Endothelial cell of umbilical vein (primary cell): Measurements from ENCODE around the gene KCNIP1. TPM values are rescaled to one million over a fixed set of nuclear protein-coding genes. Genes with fewer than 3 reads are reported as not detected.

Experiments used
- BruUV-seq: library from RNA; stranded (reverse); fragments of 400-500 nt; replicated peaks from 2 replicates; lab custom pipeline; 2021; lab: Mats Ljungman, UMichigan
- CTCF ChIA-PET: fragments of 300-600, 350-600 bp; sonication (Branson Sonifier 250); formaldehyde crosslinking; loops from one replicate; lab custom pipeline; 2021; ENCODE audit warnings: antibody characterized with exemption, inconsistent platforms; lab: Charles Lee
- POLR2A ChIA-PET: fragments of 300-600, 350-600 bp; sonication (Branson Sonifier 250); formaldehyde crosslinking; loops from one replicate; lab custom pipeline; 2021; ENCODE audit warnings: antibody characterized with exemption, inconsistent platforms; lab: Charles Lee
- DNase-seq: peaks from one replicate; pipeline ENCODE4 v3.0.0-alpha.2; 2011; ENCODE audit warnings: low read depth, low spot score
- FAIRE-seq: peaks from 2 replicates; lab custom pipeline; 2011; peaks lifted over from hg19 to GRCh38; lab: Jason Lieb, UNC
- H2AFZ ChIP-seq: 2 replicates; pipeline ENCODE4 v1.6.0; 2012; ENCODE audit warnings: low read depth, low read length, control low read depth, inconsistent platforms
- H3K27ac ChIP-seq: 2 replicates; pipeline ENCODE4 v1.5.1; 2011; ENCODE audit warnings: low read depth, mild to moderate bottlenecking, control low read depth, low read length, moderate library complexity; ENCODE audit not compliant: insufficient read depth
- H3K27me3 ChIP-seq, 2 experiments: 2 replicates each; pipeline versions ENCODE4 v1.6.0 to v1.6.1; 2011; ENCODE audit warnings: low read length in 2 of 2, mixed read lengths in 1 of 2; ENCODE audit not compliant: control insufficient read depth in 2 of 2, insufficient read depth in 2 of 2
- H3K36me3 ChIP-seq, 2 experiments: 2 replicates in 1 of 2; 3 replicates in 1 of 2; pipeline ENCODE4 v1.5.1; 2011; ENCODE audit warnings: low read length in 2 of 2, mild to moderate bottlenecking in 1 of 2, moderate library complexity in 1 of 2; ENCODE audit not compliant: control insufficient read depth in 2 of 2, insufficient read depth in 2 of 2; ENCODE audit errors: extremely low read depth in 1 of 2
- H3K4me1 ChIP-seq: 3 replicates; pipeline ENCODE4 v1.5.1; 2011; ENCODE audit warnings: mild to moderate bottlenecking, low read length; ENCODE audit not compliant: control insufficient read depth, insufficient read depth; ENCODE audit errors: extremely low read depth
- H3K4me2 ChIP-seq: 2 replicates; pipeline ENCODE4 v1.6.1; 2011; ENCODE audit warnings: low read length, control low read depth, mixed read lengths; ENCODE audit not compliant: insufficient read depth
- H3K4me3 ChIP-seq, 3 experiments: fragments of 200-600 bp in 1 of 3; sonication (generic), shearing (Covaris generic) in 1 of 3; replicated peaks in 1 of 3; 2 replicates each; pipeline ENCODE4 v1.5.1; 2011 to 2016; ENCODE audit warnings: control low read depth in 3 of 3, low read length in 3 of 3, mild to moderate bottlenecking in 2 of 3, inconsistent platforms in 1 of 3, low read depth in 1 of 3, moderate library complexity in 1 of 3; ENCODE audit not compliant: insufficient read depth in 1 of 3
- H3K79me2 ChIP-seq: 2 replicates; pipeline ENCODE4 v1.6.0; 2012; ENCODE audit warnings: low read length, inconsistent platforms; ENCODE audit not compliant: control insufficient read depth, insufficient read depth
- H3K9ac ChIP-seq: replicated peaks from 2 replicates; pipeline ENCODE3; 2011; ENCODE audit warnings: low read length, control low read depth; ENCODE audit not compliant: insufficient read depth; ENCODE audit errors: extremely low read depth
- H3K9me1 ChIP-seq: replicated peaks from 3 replicates; pipeline ENCODE4 v1.6.0; 2011; ENCODE audit warnings: mild to moderate bottlenecking, low read length; ENCODE audit not compliant: control insufficient read depth, insufficient read depth; ENCODE audit errors: extremely low read depth
- H3K9me3 ChIP-seq: replicated peaks from 2 replicates; pipeline ENCODE4 v1.5.1; 2012; ENCODE audit warnings: low read length, inconsistent platforms; ENCODE audit not compliant: control insufficient read depth, insufficient read depth
- H4K20me1 ChIP-seq: replicated peaks from 2 replicates; pipeline ENCODE3; 2011; ENCODE audit warnings: mild to moderate bottlenecking, low read length; ENCODE audit not compliant: control insufficient read depth, insufficient read depth; ENCODE audit errors: extremely low read depth
- EZH2 ChIP-seq: IDR thresholded peaks from 2 replicates; pipeline ENCODE4 v1.6.1; 2012; ENCODE audit warnings: borderline replicate concordance, low read depth, mild to moderate bottlenecking, moderate library complexity, low read length, inconsistent platforms; ENCODE audit not compliant: severe bottlenecking
- FOS ChIP-seq: IDR thresholded peaks from 2 replicates; pipeline ENCODE4 v1.6.1; 2011; ENCODE audit warnings: mild to moderate bottlenecking, low read length, moderate library complexity, borderline replicate concordance; ENCODE audit not compliant: insufficient read depth
- GATA2 ChIP-seq: IDR thresholded peaks from 2 replicates; pipeline ENCODE4 v1.7.0; 2011; ENCODE audit warnings: low read depth, mild to moderate bottlenecking, moderate library complexity, mixed read lengths, low read length; ENCODE audit not compliant: insufficient read length, insufficient read depth
- POLR2A ChIP-seq: IDR thresholded peaks from 2 replicates; pipeline ENCODE4 v1.6.1; 2012; ENCODE audit warnings: low read depth, mild to moderate bottlenecking, control low read depth, low read length
- dilution Hi-C: fragments of 300-500 bp; cut with MboI; formaldehyde crosslinking; loops from one replicate; pipeline ENCODE4 v1.15.0; 2019; ENCODE audit warnings: low sequenced_read_pairs; ENCODE audit not compliant: extremely low pct_ligation_motif_present
- intact Hi-C: fragments of 100-400 bp; cut with micrococcal nuclease; formaldehyde crosslinking; loops from one replicate; pipeline ENCODE4 v1.10.0; 2022
- polyA plus RNA-seq, 4 experiments: library from polyadenylated mRNA; depleted of rRNA in 3 of 4; stranded (reverse) in 3 of 4; unstranded in 1 of 4; fragments of >200 nt; gene quantifications; 2 replicates each; pipeline versions ENCODE4 v1.2.1 to v1.2.3, GENCODE V29; 2011 to 2012; ENCODE audit warnings: missing spikeins in 1 of 4
- total RNA-seq: library from RNA; stranded (reverse); gene quantifications from 2 replicates; pipeline ENCODE4 v1.2.3, GENCODE V29; 2021

The KCNIP1 gene
- total and polyA plus RNA-seq, 2 donors (not counting 3 experiments of a cell fraction or from before 2014, with no cell fraction given) = 0.15 TPM; not detected in 1

- BruUV-seq = no TSS peak
- no peaks in the 10 kb centered on the region for H3K9me3 ChIP-seq
- no peak overlapping the region for H3K27ac ChIP-seq
- FAIRE-seq (no peak), DNase-seq (no peak)
- no peak overlapping the region for H3K9ac ChIP-seq
- no peak overlapping the region for H2AFZ ChIP-seq
- no peak for TF ChIP-seq EZH2
- H3K79me2 ChIP-seq = no peaks in the 10 kb centered on the region
- POLR2A ChIA-PET = no interaction called here
- H3K9me1 ChIP-seq = no peaks in the 10 kb centered on the region
- no peak overlapping the region for H3K4me3 ChIP-seq
- CTCF ChIA-PET = interaction anchor here (1.0 to 13.5 kb wide), 5 partner anchors 10 to 602 kb away, joined by 3 to 452 read pairs (median 5); partner anchors contain the start of gene GABRP
- no peaks in the 10 kb centered on the region for H3K27me3 ChIP-seq
- H4K20me1 ChIP-seq = no peaks in the 10 kb centered on the region
- dilution Hi-C loops = no loop called here
- peaks cover 6% of the 10 kb centered on the region for H3K4me1 ChIP-seq
- no peak overlapping the region for H3K4me2 ChIP-seq
- intact Hi-C loops = loop anchor here (5.0 kb wide), 1 partner anchor 177 kb away; no protein-coding TSS in a partner anchor
- H3K36me3 ChIP-seq = no peaks in the 10 kb centered on the region
Measured at GRCh38 chr5:170740551-170741205, 236.9 kb downstream of the KCNIP1 start.

GRCh38 chr5:170741801-170742200, 238.0 kb downstream of the KCNIP1 start:
- CTCF ChIA-PET = interaction anchor here (0.8 to 13.5 kb wide), 2 partner anchors 47 to 601 kb away, joined by 4 to 452 read pairs; partner anchors contain the start of gene GABRP
- Histone ChIP-seq H3K79me2 (no peaks in the 10 kb centered on the region), H4K20me1 (no peaks in the 10 kb centered on the region), H3K4me2 (no peak overlapping the region), H3K27me3 (no peaks in the 10 kb centered on the region), H3K27ac (no peak overlapping the region), H3K9me3 (no peaks in the 10 kb centered on the region), H3K9me1 (no peaks in the 10 kb centered on the region), H2AFZ (no peak overlapping the region), H3K4me1 (peaks cover 6% of the 10 kb centered on the region), H3K36me3 (no peaks in the 10 kb centered on the region), H3K9ac (no peak overlapping the region), H3K4me3 (no peak overlapping the region)
- intact Hi-C loops (loop anchor here (5.0 kb wide), 1 partner anchor 176 kb away; no protein-coding TSS in a partner anchor), dilution Hi-C loops (no loop called here)
- no peak for DNase-seq
- BruUV-seq = no TSS peak
- POLR2A ChIA-PET = no interaction called here
- TF ChIP-seq POLR2A (no peak), GATA2 (no peak), EZH2 (no peak), FOS (no peak)
- no peak for FAIRE-seq
